ENCODE results near the gene GAS1.

The GAS1 gene, protein sequence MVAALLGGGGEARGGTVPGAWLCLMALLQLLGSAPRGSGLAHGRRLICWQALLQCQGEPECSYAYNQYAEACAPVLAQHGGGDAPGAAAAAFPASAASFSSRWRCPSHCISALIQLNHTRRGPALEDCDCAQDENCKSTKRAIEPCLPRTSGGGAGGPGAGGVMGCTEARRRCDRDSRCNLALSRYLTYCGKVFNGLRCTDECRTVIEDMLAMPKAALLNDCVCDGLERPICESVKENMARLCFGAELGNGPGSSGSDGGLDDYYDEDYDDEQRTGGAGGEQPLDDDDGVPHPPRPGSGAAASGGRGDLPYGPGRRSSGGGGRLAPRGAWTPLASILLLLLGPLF

DNA sequence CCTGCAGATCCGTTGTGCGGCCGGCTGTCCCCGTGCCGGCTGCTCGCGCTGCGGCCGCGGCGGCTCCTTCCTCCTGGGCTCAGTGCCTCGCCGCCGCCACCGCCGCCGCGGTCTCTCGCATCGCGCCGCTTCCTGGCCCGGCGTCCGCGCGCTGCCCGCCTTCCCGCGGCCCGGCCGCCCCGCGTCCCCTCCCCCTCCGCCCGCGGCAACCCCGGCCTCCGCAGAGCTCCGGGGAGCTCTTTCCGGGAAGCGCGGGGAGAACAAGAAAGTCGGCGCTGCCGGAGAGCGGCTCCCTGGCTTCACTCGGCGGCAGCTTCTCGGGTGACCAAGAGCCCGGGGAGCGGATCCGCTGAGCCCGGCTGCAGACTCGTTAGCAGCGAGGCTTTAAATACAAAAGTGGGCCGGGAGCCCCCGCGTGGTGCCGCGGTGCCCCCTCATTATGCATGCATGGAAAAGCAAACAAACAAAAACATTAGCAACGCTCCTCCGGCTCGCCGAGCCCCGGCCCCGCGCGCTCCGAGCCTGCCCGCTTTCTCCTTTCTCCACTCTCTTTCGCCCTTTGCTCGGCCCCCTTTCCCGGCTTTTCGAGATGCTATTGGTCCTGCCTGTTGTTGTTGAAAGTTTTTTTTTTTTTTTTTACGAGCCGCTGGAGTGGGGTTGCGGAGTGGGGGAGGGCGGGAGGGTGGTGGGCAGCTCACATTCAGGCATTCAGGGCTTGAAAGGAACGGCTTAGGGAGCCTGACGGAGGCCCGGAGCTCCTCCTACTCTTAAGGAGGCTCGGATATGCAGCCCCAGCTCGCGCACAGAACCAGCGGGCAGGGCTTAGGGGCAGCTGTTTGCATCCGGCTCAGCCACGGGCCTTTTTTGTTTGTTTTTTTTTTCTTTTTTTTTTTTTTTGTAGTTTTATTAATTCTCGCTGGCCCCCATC, at the start of gene GAS1:
Gene GAS1, minus strand, starts transcription at position 361 of the 928 bp plus-strand sequence. CDS start 727 bp downstream, outside the sequence.
- POLR2A ChIA-PET (ENCODE audit: low non-redundant PET) = interaction anchor here (0.6 to 0.7 kb wide), 2 partner anchors 11 to 462 kb away, joined by 3 to 4 read pairs; no protein-coding TSS in a partner anchor
- TF ChIP-seq, protein P1, sequence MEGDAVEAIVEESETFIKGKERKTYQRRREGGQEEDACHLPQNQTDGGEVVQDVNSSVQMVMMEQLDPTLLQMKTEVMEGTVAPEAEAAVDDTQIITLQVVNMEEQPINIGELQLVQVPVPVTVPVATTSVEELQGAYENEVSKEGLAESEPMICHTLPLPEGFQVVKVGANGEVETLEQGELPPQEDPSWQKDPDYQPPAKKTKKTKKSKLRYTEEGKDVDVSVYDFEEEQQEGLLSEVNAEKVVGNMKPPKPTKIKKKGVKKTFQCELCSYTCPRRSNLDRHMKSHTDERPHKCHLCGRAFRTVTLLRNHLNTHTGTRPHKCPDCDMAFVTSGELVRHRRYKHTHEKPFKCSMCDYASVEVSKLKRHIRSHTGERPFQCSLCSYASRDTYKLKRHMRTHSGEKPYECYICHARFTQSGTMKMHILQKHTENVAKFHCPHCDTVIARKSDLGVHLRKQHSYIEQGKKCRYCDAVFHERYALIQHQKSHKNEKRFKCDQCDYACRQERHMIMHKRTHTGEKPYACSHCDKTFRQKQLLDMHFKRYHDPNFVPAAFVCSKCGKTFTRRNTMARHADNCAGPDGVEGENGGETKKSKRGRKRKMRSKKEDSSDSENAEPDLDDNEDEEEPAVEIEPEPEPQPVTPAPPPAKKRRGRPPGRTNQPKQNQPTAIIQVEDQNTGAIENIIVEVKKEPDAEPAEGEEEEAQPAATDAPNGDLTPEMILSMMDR (conservative IDR thresholded peaks at IDR 0.05; ENCODE audit: low read depth) = no peak
- CTCF ChIA-PET = interaction anchor here (0.6 to 3.6 kb wide), 16 partner anchors 10 to 532 kb away, joined by 3 to 15 read pairs (median 3); no protein-coding TSS in a partner anchor
- peak within 1 kb of the TSS; percentile 99 for H3K27ac ChIP-seq
- DNase-seq (ENCODE audit: low spot score) = peak; percentile 81

DNA sequence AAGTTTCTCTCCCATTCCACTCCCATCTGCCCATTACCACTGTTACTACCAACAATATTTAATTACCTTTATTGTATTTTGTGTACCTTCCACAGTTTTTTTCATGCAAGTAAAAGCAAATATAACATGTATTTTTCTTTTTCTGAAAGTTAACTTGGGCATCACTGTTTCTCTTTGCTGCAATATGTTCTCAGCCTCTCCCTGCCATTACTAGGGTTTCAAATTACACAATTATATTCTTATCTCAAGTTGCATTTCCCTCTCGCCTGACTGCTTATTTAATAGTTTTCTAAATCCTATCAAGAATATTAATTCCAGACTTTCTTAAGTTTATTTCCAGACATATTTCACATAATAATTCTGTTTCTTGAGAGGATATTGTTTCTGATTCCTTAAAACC, 46.9 kb upstream of the GAS1 start:
- CTCF ChIA-PET = interaction anchor here (0.7 kb wide), 1 partner anchor 561 kb away, joined by 3 read pairs; no protein-coding TSS in a partner anchor
- POLR2A ChIA-PET (ENCODE audit: low non-redundant PET) = interaction anchor here (0.7 kb wide), 1 partner anchor 276 kb away, joined by 4 read pairs; no protein-coding TSS in a partner anchor
- no peak overlapping the region for H3K27ac ChIP-seq
- no peak for DNase-seq (ENCODE audit: low spot score)
- TF ChIP-seq, protein P1 (conservative IDR thresholded peaks at IDR 0.05; ENCODE audit: low read depth) = no peak

DNA sequence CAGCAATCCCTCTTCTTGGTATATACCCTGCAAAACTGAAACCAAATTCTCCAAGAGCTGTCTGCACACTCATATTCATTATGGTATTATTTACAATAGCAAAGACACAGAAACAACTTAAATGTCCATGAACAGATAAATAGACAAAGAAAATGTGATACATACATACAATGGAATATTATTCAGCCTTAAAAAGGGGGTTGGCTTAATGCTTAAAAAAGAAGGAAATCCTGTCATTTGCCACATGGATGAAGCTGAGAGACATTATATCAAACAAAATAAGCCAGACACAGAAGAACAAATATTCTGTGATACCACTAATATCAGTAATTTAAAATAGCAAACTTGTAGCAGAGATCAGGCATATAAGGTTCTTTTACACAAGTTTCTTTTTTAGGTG, 46.5 kb upstream of the GAS1 start:
- H3K27ac ChIP-seq = no peak overlapping the region
- TF ChIP-seq, protein P1 (conservative IDR thresholded peaks at IDR 0.05; ENCODE audit: low read depth) = no peak
- no peak for DNase-seq (ENCODE audit: low spot score)
- ChIA-PET CTCF (no interaction called here), POLR2A (ENCODE audit: low non-redundant PET) (no interaction called here)

DNA sequence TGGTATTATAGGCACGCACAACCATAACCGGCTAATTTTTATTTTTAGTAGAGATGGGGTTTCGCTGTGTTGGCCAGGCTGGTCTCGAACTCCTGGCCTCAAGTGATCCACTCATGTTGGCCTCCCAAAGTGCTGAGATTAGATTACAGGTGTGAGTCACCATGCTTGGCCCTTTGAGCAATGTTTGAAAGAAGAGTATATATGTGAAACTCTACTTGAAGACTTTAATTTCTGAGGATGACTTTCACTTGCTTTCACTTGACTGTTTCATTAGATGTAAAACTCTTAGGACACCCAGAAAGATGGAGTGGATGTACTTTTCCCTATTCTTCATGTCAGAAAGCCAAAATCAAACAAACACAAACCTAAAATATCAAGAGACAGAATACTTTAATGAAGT, 43.8 kb upstream of the GAS1 start:
- peak overlapping the region; percentile 51; the same call in 1 of the 2 replicates for H3K27ac ChIP-seq
- ChIA-PET CTCF (no interaction called here), POLR2A (ENCODE audit: low non-redundant PET) (no interaction called here)
- TF ChIP-seq, protein P1 (conservative IDR thresholded peaks at IDR 0.05; ENCODE audit: low read depth) = no peak
- DNase-seq (ENCODE audit: low spot score) = no peak

DNA sequence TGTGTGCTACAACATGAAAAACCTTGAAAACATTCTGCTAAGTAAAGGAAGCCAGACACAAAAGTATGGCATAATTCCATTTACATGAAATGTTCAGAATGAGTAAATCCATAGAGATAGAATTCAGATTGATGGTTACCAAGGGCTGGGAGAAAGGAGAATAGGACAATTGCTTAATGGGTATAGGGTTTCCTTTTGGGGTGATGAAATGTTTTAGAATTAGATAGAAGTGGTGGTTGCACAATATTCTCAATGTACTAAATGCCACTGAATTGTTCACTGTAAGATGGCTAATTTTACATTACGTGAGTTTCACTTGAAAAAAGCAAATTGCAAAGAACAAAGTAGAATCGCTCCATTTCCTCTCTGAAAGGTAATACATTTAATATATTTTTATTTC, 43.0 kb upstream of the GAS1 start:
- DNase-seq (ENCODE audit: low spot score) = no peak
- TF ChIP-seq, protein P1 (conservative IDR thresholded peaks at IDR 0.05; ENCODE audit: low read depth) = no peak
- POLR2A ChIA-PET (ENCODE audit: low non-redundant PET) = no interaction called here
- CTCF ChIA-PET = no interaction called here
- no peak overlapping the region for H3K27ac ChIP-seq

DNA sequence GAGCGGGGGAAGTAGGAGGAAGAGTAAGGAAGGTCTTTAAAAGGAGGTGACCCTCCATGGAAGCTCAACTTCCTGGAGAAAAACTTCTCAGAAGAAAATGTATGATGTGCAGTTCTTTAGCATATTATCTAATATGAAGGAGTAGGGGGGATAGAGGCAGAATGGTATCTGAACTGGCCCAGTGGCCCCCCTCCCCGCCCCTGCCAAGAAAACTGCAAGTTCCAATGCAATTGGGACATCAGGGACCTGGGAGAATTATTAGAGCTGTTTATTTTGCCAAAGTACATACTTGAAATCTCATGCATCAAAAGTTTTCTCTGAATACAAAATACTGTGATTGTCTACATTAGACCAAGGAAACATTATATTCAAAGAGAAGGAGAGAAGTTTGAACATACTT, 40.6 kb upstream of the GAS1 start:
- CTCF ChIA-PET = interaction anchor here (1.2 kb wide), 2 partner anchors 9 to 40 kb away, joined by 3 to 5 read pairs; partner anchors contain the start of gene GAS1
- TF ChIP-seq, protein P1 (conservative IDR thresholded peaks at IDR 0.05; ENCODE audit: low read depth) = no peak
- no peak overlapping the region for H3K27ac ChIP-seq
- POLR2A ChIA-PET (ENCODE audit: low non-redundant PET) = no interaction called here
- DNase-seq (ENCODE audit: low spot score) = no peak
